ENCODE data around the gene CRKL. TPM values are rescaled to one million over a fixed set of nuclear protein-coding genes. Genes with fewer than 3 reads are reported as not detected.
A peak's percentile ranks its signal among the peaks of the same experiment; 100 is the strongest.

CRKL gene
- total RNA-seq, 1 experiment from 2014 or later: 82.7 TPM

DNA sequence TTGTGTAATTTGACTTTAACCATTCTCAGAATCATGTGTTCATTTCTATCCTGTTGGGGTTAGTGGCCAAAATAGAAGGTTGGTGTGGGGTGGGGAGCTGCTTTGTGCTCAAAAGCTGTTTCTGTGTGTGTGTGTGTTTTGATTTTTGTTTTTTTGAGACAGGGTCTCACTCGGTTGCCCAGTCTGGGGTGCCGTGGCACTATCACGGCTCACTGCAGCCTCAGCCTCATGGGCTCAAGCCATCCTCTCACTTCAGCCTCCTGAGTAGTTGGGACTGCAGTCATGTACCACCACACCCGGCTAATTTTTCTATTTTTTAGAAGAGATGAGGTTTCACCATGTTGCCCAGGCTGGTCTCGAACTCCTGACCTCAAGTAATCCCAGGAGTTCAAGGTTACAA, 31.8 kb downstream of the CRKL start:
- no peaks in the 10 kb centered on the region for H3K9me3 Mint-ChIP-seq (ENCODE audit: unreplicated experiment)
- Histone ChIP-seq H3K36me3 (ENCODE audit: control insufficient read depth, insufficient read depth, low read length) (peaks cover 4% of the 10 kb centered on the region), H3K27me3 (replicated peaks; ENCODE audit: control insufficient read depth, insufficient read depth, low read length) (no peaks in the 10 kb centered on the region), H3K4me1 (peaks cover 57% of the 10 kb centered on the region), H3K9me3 (no peaks in the 10 kb centered on the region), H3K4me3 (ENCODE audit: low read depth, low read length) (no peak overlapping the region)
- H3K27ac Mint-ChIP-seq (ENCODE audit: unreplicated experiment): no peak overlapping the region
- H3K27me3 Mint-ChIP-seq (ENCODE audit: insufficient read depth, unreplicated experiment): no peaks in the 10 kb centered on the region
- no peak for DNase-seq
- H3K36me3 Mint-ChIP-seq (ENCODE audit: insufficient read depth, unreplicated experiment): peaks cover 80% of the 10 kb centered on the region
- peaks cover 19% of the 10 kb centered on the region for H3K4me1 Mint-ChIP-seq (ENCODE audit: low read depth, unreplicated experiment)
- CTCF ChIA-PET: no interaction called here
- intact Hi-C loops (cut with micrococcal nuclease; ENCODE audit: unreplicated experiment): no loop called here
- no peak overlapping the region for H3K4me3 Mint-ChIP-seq (ENCODE audit: unreplicated experiment)
- no TSS peak for BruUV-seq (replicated peaks)
- TF ChIP-seq, protein P1, sequence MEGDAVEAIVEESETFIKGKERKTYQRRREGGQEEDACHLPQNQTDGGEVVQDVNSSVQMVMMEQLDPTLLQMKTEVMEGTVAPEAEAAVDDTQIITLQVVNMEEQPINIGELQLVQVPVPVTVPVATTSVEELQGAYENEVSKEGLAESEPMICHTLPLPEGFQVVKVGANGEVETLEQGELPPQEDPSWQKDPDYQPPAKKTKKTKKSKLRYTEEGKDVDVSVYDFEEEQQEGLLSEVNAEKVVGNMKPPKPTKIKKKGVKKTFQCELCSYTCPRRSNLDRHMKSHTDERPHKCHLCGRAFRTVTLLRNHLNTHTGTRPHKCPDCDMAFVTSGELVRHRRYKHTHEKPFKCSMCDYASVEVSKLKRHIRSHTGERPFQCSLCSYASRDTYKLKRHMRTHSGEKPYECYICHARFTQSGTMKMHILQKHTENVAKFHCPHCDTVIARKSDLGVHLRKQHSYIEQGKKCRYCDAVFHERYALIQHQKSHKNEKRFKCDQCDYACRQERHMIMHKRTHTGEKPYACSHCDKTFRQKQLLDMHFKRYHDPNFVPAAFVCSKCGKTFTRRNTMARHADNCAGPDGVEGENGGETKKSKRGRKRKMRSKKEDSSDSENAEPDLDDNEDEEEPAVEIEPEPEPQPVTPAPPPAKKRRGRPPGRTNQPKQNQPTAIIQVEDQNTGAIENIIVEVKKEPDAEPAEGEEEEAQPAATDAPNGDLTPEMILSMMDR (IDR thresholded peaks at IDR 0.05; ENCODE audit: insufficient read depth in 1 of 2, low read depth in 1 of 2, low read length in 1 of 2, severe bottlenecking in 1 of 2, unreplicated experiment in 1 of 2): no peak
- POLR2A ChIA-PET: no interaction called here

DNA sequence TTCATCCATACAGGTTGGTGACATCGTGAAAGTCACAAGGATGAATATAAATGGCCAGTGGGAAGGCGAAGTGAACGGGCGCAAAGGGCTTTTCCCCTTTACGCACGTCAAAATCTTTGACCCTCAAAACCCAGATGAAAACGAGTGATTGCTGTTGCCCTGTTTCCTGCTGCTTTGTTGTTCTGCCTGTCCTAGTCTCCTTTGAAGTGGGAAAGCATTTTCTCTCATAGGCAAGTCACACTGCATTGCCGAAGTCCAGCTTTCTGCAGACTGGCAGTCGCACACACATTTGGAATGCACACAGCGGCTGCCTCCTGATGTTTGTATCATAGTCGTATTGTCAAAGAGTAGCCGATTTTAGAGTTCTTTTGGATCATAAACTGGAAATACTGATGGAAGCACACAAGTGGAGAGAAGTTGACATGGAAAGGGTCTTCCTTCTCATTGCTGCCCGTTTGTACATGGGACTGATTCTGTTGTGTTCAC, 32.5 kb downstream of the CRKL start:
- DNase-seq: no peak
- Mint-ChIP-seq H3K36me3 (ENCODE audit: insufficient read depth, unreplicated experiment) (peaks cover 85% of the 10 kb centered on the region), H3K27me3 (ENCODE audit: insufficient read depth, unreplicated experiment) (no peaks in the 10 kb centered on the region), H3K4me1 (ENCODE audit: low read depth, unreplicated experiment) (peaks cover 19% of the 10 kb centered on the region), H3K9me3 (ENCODE audit: unreplicated experiment) (no peaks in the 10 kb centered on the region), H3K4me3 (ENCODE audit: unreplicated experiment) (no peak overlapping the region), H3K27ac (ENCODE audit: unreplicated experiment) (peak overlapping the region; percentile 88)
- intact Hi-C loops (cut with micrococcal nuclease; ENCODE audit: unreplicated experiment): loop anchor here (5.0 kb wide), 2 partner anchors 62 to 92 kb away; partner anchors contain the start of genes PI4KA and SNAP29
- TF ChIP-seq, protein P1 (IDR thresholded peaks at IDR 0.05; ENCODE audit: insufficient read depth in 1 of 2, low read depth in 1 of 2, low read length in 1 of 2, severe bottlenecking in 1 of 2, unreplicated experiment in 1 of 2): no peak
- no TSS peak for BruUV-seq (replicated peaks)
- H3K27me3 ChIP-seq (replicated peaks; ENCODE audit: control insufficient read depth, insufficient read depth, low read length): no peaks in the 10 kb centered on the region
- H3K9me3 ChIP-seq: no peaks in the 10 kb centered on the region
- no peak overlapping the region for H3K4me3 ChIP-seq (ENCODE audit: low read depth, low read length)
- peaks cover 4% of the 10 kb centered on the region for H3K36me3 ChIP-seq (ENCODE audit: control insufficient read depth, insufficient read depth, low read length)
- ChIA-PET CTCF (interaction anchor here (3.0 kb wide), 1 partner anchor 64 kb away, joined by 21 read pairs; no protein-coding TSS in a partner anchor), POLR2A (no interaction called here)
- peaks cover 61% of the 10 kb centered on the region for H3K4me1 ChIP-seq

DNA sequence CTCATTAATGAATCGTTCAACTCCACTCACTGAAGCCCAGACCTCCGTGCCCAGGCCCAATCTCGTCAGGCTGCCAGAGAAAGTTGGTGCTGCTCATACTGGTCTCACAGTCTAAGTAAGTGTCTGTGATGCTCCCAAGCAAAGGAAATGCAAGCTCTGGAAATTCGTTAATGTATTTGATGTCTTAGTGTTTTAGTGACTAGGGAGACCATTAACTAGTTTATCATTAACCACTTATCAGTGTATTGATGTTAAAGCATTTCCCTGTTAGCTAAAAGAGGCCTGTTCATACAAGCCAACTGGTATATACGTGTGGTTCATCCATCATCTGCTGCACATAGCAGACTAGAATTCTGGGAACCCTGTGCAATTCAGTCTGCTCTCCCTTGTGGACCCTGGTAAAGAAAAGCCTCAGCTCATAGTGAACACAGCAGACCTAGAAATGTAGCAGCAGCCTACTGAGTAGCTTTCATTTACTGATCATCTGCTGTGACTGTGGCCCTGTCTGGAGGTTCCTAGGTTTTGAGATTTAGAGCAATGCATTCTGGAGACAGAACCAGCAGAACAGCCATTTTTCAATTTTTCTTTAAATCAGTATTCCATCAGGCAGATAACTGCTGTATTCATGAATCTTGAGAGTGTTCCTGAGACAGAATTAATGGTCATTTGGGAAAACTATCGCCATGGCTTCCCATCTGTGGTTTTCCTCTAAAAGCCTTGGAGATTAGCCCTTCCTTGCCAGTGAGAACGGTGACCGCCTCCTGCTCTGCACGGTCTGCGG, 34.1 kb downstream of the CRKL start:
- POLR2A ChIA-PET: interaction anchor here (0.5 to 1.5 kb wide), 6 partner anchors 14 to 86 kb away, joined by 3 to 10 read pairs (median 3); partner anchors contain the start of genes CRKL and LZTR1
- H3K4me1 ChIP-seq: peaks cover 69% of the 10 kb centered on the region
- H3K9me3 ChIP-seq: no peaks in the 10 kb centered on the region
- peak in 1 of 2 experiments; percentile 34 for DNase-seq
- peak overlapping the region; percentile 22 for H3K4me3 Mint-ChIP-seq (ENCODE audit: unreplicated experiment)
- H3K27me3 ChIP-seq (replicated peaks; ENCODE audit: control insufficient read depth, insufficient read depth, low read length): no peaks in the 10 kb centered on the region
- peaks cover 79% of the 10 kb centered on the region for H3K36me3 Mint-ChIP-seq (ENCODE audit: insufficient read depth, unreplicated experiment)
- H3K27me3 Mint-ChIP-seq (ENCODE audit: insufficient read depth, unreplicated experiment): no peaks in the 10 kb centered on the region
- H3K36me3 ChIP-seq (ENCODE audit: control insufficient read depth, insufficient read depth, low read length): peaks cover 4% of the 10 kb centered on the region
- peak overlapping the region; percentile 88 for H3K27ac Mint-ChIP-seq (ENCODE audit: unreplicated experiment)
- BruUV-seq (replicated peaks): TSS peak; percentile 42
- intact Hi-C loops (cut with micrococcal nuclease; ENCODE audit: unreplicated experiment): loop anchor here (5.0 kb wide), 2 partner anchors 64 to 94 kb away; partner anchors contain the start of genes PI4KA and SNAP29
- H3K4me1 Mint-ChIP-seq (ENCODE audit: low read depth, unreplicated experiment): peaks cover 11% of the 10 kb centered on the region
- TF ChIP-seq, protein P1 (IDR thresholded peaks at IDR 0.05; ENCODE audit: insufficient read depth in 1 of 2, low read depth in 1 of 2, low read length in 1 of 2, severe bottlenecking in 1 of 2, unreplicated experiment in 1 of 2): no peak
- no peak overlapping the region for H3K4me3 ChIP-seq (ENCODE audit: low read depth, low read length)
- no peaks in the 10 kb centered on the region for H3K9me3 Mint-ChIP-seq (ENCODE audit: unreplicated experiment)
- CTCF ChIA-PET: interaction anchor here (1.1 to 3.0 kb wide), 5 partner anchors 14 to 174 kb away, joined by 5 to 21 read pairs (median 8); partner anchors contain the start of genes CRKL and LZTR1
